Activated CD8-positive, alpha-beta memory T cell treated with anti-CD3 and anti-CD28 coated beads for 36 hours (primary cell): Measurements from ENCODE around the gene TP53RK. TPM values are rescaled to one million over a fixed set of nuclear protein-coding genes. Genes with fewer than 3 reads are reported as not detected.

Experiments used
- total RNA-seq, 2 experiments: library from RNA; stranded (reverse); gene quantifications; one replicate each; pipeline ENCODE4 v1.2.3, GENCODE V29; 2021

TP53RK gene
- total RNA-seq, 2 experiments from 2014 or later, result 18.6 to 18.7 TPM

Other genes with a start within 250 kb of the TP53RK start
- 1 to 10 TPM; 2.3 to 2.6 TPM for gene ZNF334, start 175.9 kb downstream of the TP53RK start, total RNA-seq
- gene OCSTAMP, start 138.8 kb downstream of the TP53RK start, total RNA-seq, result under 1 TPM in 1 of 2 experiments, not detected in 1; 0.11 TPM
- gene SLC13A3, start 38.0 kb downstream of the TP53RK start, total RNA-seq, result not detected
- gene SLC2A10, start 20.2 kb upstream of the TP53RK start, total RNA-seq, result under 1 TPM in 1 of 2 experiments, not detected in 1; 0.04 TPM
- not detected for gene EYA2, start 205.4 kb upstream of the TP53RK start, total RNA-seq